ENCODE data around the gene ADA. TPM values are rescaled to one million over a fixed set of nuclear protein-coding genes. Genes with fewer than 3 reads are reported as not detected.

Gene ADA
- total and polyA plus RNA-seq, 2 of the 13 experiments (the other 11 are each of a cell fraction or from before 2014, with no cell fraction given): 2.5 to 11.3 TPM

DNA sequence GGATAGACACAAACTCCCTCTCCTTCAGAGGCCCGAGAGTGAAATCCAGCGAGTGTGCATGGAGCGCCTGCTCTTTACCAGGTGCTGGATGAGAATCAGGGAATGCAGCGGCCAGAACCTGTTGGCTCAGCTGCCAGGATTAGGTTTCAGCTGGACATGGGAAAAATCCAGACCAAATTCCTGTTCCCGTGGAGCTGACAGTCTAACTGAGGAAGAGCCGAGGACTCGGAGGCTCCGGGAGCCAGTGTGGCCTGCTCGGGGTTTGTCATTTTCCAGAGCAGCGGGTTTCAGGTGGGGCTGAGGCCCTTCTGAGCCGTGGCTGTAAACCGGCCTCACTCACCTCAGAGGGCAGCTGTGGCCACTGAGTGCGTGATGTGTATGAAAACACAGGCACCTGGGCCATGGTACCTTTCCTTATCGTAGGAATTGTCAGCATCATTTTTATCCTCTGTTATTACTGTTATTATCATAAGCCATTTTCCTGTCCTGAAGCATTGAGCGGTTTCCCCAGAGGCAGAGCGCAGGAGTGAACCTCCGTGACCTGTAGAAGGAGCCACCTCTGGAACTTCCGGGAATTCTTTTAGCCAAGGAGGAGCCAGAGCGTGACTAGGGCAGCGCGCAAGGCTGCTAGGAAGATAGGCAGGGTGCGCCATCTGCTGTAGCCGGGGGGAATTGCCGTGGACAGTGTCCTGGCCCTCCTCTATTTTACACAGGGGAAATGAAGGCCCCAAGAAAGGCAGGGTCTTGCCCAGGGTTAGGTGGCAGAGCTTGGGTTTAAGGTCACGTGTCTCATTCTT, 41.8 kb downstream of the ADA start (continued):
- TF ChIP-seq, protein P1, sequence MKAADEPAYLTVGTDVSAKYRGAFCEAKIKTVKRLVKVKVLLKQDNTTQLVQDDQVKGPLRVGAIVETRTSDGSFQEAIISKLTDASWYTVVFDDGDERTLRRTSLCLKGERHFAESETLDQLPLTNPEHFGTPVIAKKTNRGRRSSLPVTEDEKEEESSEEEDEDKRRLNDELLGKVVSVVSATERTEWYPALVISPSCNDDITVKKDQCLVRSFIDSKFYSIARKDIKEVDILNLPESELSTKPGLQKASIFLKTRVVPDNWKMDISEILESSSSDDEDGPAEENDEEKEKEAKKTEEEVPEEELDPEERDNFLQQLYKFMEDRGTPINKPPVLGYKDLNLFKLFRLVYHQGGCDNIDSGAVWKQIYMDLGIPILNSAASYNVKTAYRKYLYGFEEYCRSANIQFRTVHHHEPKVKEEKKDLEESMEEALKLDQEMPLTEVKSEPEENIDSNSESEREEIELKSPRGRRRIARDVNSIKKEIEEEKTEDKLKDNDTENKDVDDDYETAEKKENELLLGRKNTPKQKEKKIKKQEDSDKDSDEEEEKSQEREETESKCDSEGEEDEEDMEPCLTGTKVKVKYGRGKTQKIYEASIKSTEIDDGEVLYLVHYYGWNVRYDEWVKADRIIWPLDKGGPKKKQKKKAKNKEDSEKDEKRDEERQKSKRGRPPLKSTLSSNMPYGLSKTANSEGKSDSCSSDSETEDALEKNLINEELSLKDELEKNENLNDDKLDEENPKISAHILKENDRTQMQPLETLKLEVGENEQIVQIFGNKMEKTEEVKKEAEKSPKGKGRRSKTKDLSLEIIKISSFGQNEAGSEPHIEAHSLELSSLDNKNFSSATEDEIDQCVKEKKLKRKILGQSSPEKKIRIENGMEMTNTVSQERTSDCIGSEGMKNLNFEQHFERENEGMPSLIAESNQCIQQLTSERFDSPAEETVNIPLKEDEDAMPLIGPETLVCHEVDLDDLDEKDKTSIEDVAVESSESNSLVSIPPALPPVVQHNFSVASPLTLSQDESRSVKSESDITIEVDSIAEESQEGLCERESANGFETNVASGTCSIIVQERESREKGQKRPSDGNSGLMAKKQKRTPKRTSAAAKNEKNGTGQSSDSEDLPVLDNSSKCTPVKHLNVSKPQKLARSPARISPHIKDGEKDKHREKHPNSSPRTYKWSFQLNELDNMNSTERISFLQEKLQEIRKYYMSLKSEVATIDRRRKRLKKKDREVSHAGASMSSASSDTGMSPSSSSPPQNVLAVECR (CRISPR knock-in tag; IDR thresholded peaks at IDR 0.05; ENCODE audit: borderline replicate concordance): peak; percentile 93
- TF ChIP-seq, protein P2, sequence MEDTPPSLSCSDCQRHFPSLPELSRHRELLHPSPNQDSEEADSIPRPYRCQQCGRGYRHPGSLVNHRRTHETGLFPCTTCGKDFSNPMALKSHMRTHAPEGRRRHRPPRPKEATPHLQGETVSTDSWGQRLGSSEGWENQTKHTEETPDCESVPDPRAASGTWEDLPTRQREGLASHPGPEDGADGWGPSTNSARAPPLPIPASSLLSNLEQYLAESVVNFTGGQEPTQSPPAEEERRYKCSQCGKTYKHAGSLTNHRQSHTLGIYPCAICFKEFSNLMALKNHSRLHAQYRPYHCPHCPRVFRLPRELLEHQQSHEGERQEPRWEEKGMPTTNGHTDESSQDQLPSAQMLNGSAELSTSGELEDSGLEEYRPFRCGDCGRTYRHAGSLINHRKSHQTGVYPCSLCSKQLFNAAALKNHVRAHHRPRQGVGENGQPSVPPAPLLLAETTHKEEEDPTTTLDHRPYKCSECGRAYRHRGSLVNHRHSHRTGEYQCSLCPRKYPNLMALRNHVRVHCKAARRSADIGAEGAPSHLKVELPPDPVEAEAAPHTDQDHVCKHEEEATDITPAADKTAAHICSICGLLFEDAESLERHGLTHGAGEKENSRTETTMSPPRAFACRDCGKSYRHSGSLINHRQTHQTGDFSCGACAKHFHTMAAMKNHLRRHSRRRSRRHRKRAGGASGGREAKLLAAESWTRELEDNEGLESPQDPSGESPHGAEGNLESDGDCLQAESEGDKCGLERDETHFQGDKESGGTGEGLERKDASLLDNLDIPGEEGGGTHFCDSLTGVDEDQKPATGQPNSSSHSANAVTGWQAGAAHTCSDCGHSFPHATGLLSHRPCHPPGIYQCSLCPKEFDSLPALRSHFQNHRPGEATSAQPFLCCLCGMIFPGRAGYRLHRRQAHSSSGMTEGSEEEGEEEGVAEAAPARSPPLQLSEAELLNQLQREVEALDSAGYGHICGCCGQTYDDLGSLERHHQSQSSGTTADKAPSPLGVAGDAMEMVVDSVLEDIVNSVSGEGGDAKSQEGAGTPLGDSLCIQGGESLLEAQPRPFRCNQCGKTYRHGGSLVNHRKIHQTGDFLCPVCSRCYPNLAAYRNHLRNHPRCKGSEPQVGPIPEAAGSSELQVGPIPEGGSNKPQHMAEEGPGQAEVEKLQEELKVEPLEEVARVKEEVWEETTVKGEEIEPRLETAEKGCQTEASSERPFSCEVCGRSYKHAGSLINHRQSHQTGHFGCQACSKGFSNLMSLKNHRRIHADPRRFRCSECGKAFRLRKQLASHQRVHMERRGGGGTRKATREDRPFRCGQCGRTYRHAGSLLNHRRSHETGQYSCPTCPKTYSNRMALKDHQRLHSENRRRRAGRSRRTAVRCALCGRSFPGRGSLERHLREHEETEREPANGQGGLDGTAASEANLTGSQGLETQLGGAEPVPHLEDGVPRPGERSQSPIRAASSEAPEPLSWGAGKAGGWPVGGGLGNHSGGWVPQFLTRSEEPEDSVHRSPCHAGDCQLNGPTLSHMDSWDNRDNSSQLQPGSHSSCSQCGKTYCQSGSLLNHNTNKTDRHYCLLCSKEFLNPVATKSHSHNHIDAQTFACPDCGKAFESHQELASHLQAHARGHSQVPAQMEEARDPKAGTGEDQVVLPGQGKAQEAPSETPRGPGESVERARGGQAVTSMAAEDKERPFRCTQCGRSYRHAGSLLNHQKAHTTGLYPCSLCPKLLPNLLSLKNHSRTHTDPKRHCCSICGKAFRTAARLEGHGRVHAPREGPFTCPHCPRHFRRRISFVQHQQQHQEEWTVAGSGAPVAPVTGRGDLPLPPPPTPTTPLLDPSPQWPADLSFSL (CRISPR knock-in tag; IDR thresholded peaks at IDR 0.05): no peak
- TF ChIP-seq MTF1 (CRISPR knock-in tag; IDR thresholded peaks at IDR 0.05) (no peak), NFE2L2 (IDR thresholded peaks at IDR 0.05; ENCODE audit: low read length) (no peak), ZBTB42 (CRISPR knock-in tag; IDR thresholded peaks at IDR 0.05) (peak; percentile 71), SOX5 (CRISPR knock-in tag; IDR thresholded peaks at IDR 0.05; ENCODE audit: borderline replicate concordance) (peak; percentile 78; the same call in 1 of the 2 replicates), HOXA3 (CRISPR knock-in tag; IDR thresholded peaks at IDR 0.05) (peak; percentile 82), HES4 (CRISPR knock-in tag; IDR thresholded peaks at IDR 0.05; ENCODE audit: borderline replicate concordance) (peak; percentile 77; the same call in 1 of the 2 replicates), DMAP1 (CRISPR knock-in tag; IDR thresholded peaks at IDR 0.05) (peak; percentile 79; the same call in 1 of the 2 replicates), ATF7-NPFF (CRISPR knock-in tag; IDR thresholded peaks at IDR 0.05; ENCODE audit: low read depth) (peak; percentile 30), ZNF367 (CRISPR knock-in tag; IDR thresholded peaks at IDR 0.05; ENCODE audit: borderline replicate concordance) (no peak), MYNN (CRISPR knock-in tag; IDR thresholded peaks at IDR 0.05; ENCODE audit: low read depth) (peak; percentile 74; the same call in 1 of the 2 replicates), KMT2A (CRISPR knock-in tag; IDR thresholded peaks at IDR 0.05) (peak; percentile 86), ZNF260 (CRISPR knock-in tag; IDR thresholded peaks at IDR 0.05; ENCODE audit: borderline replicate concordance, low read depth) (no peak)
- TF ChIP-seq, protein P3, sequence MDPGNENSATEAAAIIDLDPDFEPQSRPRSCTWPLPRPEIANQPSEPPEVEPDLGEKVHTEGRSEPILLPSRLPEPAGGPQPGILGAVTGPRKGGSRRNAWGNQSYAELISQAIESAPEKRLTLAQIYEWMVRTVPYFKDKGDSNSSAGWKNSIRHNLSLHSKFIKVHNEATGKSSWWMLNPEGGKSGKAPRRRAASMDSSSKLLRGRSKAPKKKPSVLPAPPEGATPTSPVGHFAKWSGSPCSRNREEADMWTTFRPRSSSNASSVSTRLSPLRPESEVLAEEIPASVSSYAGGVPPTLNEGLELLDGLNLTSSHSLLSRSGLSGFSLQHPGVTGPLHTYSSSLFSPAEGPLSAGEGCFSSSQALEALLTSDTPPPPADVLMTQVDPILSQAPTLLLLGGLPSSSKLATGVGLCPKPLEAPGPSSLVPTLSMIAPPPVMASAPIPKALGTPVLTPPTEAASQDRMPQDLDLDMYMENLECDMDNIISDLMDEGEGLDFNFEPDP (CRISPR knock-in tag; conservative IDR thresholded peaks at IDR 0.05): peak; percentile 95; the same call in 1 of the 2 replicates
- TF ChIP-seq, protein P4, sequence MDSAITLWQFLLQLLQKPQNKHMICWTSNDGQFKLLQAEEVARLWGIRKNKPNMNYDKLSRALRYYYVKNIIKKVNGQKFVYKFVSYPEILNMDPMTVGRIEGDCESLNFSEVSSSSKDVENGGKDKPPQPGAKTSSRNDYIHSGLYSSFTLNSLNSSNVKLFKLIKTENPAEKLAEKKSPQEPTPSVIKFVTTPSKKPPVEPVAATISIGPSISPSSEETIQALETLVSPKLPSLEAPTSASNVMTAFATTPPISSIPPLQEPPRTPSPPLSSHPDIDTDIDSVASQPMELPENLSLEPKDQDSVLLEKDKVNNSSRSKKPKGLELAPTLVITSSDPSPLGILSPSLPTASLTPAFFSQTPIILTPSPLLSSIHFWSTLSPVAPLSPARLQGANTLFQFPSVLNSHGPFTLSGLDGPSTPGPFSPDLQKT (CRISPR knock-in tag; IDR thresholded peaks at IDR 0.05; ENCODE audit: borderline replicate concordance): no peak

All from HepG2 (cell line).